Thyroid gland (tissue), 4 donors: ENCODE results near the gene CNNM3. TPM values are rescaled to one million over a fixed set of nuclear protein-coding genes. Genes with fewer than 3 reads are reported as not detected.
"Not testable (repeated sequence)": the region's sequence is repeated elsewhere in the genome, so short reads cannot be mapped to it uniquely, and the experiment has no call there.

Source experiments
- DNase-seq, 2 donors: peaks; one replicate each; pipeline ENCODE4 v3.0.0-alpha.2; 2019
- H3K27ac ChIP-seq, 3 donors: fragments of 200-600 bp; sonication (generic); 1 replicate in 2 of 3; 2 replicates in 1 of 3; pipeline ENCODE4 v1.5.1; 2016 to 2019; ENCODE audit warnings: mild to moderate bottlenecking in 1 of 3, moderate library complexity in 1 of 3
- H3K27me3 ChIP-seq: fragments of 200-600 bp; sonication (generic); one replicate; pipeline ENCODE4 v1.5.1; 2019
- H3K36me3 ChIP-seq, 2 donors: fragments of 200-600 bp; sonication (generic); one replicate each; pipeline ENCODE4 v1.5.1; 2016 to 2019
- H3K4me1 ChIP-seq, 2 donors: fragments of 200-600 bp; sonication (generic); one replicate each; pipeline ENCODE4 v1.5.1; 2017 to 2019
- H3K4me3 ChIP-seq, 3 donors: fragments of 200-600 bp; sonication (generic); replicated peaks in 1 of 3; 1 replicate in 2 of 3; 2 replicates in 1 of 3; pipeline ENCODE4 v1.5.1; 2016; ENCODE audit warnings: mild to moderate bottlenecking in 1 of 3
- H3K9me3 ChIP-seq: fragments of 200-600 bp; sonication (generic); one replicate; pipeline ENCODE4 v1.5.1; 2017
- CTCF ChIP-seq, 6 experiments: fragments of 200-600 bp in 3 of 6; fragments of 450-650 bp in 3 of 6; sonication (generic) in 3 of 6; IDR thresholded peaks; one replicate each; pipeline ENCODE4 v1.5.1; 2016 to 2019; ENCODE audit warnings: antibody characterized with exemption in 6 of 6, mild to moderate bottlenecking in 2 of 6, inconsistent platforms in 1 of 6, moderate library complexity in 1 of 6
- POLR2A ChIP-seq, 2 donors: fragments of 450-650 bp; IDR thresholded peaks; one replicate each; pipeline ENCODE4 v1.6.1; 2017; ENCODE audit warnings: antibody characterized with exemption in 2 of 2, mild to moderate bottlenecking in 2 of 2, moderate library complexity in 1 of 2
- WGBS, 2 donors: methylation state at CpG; one replicate each; pipeline ENCODE4 v1.1.5; 2017; 5-methylcytosine and 5-hydroxymethylcytosine counted together
- intact Hi-C: fragments of 100-400 bp; cut with DNase I; formaldehyde crosslinking; loops from one replicate; pipeline ENCODE4 v1.15.1; 2023
- total RNA-seq, 4 donors: library from RNA; depleted of rRNA; stranded (reverse); fragments of >200 nt; gene quantifications; one replicate each; pipeline ENCODE4 v1.2.3, GENCODE V29; 2016

CNNM3 gene
- total RNA-seq, 4 donors from 2014 or later: 18.2 to 22.8 (median 20.4) TPM

GRCh38 chr2:96802721-96803120, 13.3 kb upstream of the CNNM3 start:
- Histone ChIP-seq H3K27ac (no peak overlapping the region), H3K36me3 (no peaks in the 10 kb centered on the region), H3K27me3 (no peaks in the 10 kb centered on the region), H3K4me1 (peaks cover 3 to 4% of the 10 kb centered on the region in 2 donors), H3K4me3 (no peak overlapping the region), H3K9me3 (no peaks in the 10 kb centered on the region)
- intact Hi-C loops: loop anchor here (10.0 kb wide), 2 partner anchors 168 to 278 kb away; partner anchors contain the start of gene KANSL3
- TF ChIP-seq CTCF (IDR thresholded peaks at IDR 0.05): no peak
- TF ChIP-seq POLR2A (IDR thresholded peaks at IDR 0.05): no peak
- DNase-seq: no peak
- 91 to 94% methylated on average over 7 of the region's 7 CpGs for WGBS, 2 donors

GRCh38 chr2:96804986-96805385, 11.1 kb upstream of the CNNM3 start:
- DNase-seq: no peak
- Histone ChIP-seq H3K4me3 (no peak overlapping the region), H3K27me3 (no peaks in the 10 kb centered on the region), H3K27ac (no peak overlapping the region), H3K9me3 (no peaks in the 10 kb centered on the region), H3K36me3 (peaks cover 4 to 6% of the 10 kb centered on the region in 2 donors), H3K4me1 (peaks cover 3 to 4% of the 10 kb centered on the region in 2 donors)
- intact Hi-C loops: loop anchor here (10.0 kb wide), 2 partner anchors 170 to 280 kb away; partner anchors contain the start of gene KANSL3
- TF ChIP-seq CTCF (IDR thresholded peaks at IDR 0.05) (no peak), POLR2A (IDR thresholded peaks at IDR 0.05) (no peak)

- not testable (repeated sequence) for H3K27ac ChIP-seq, H3K9me3 ChIP-seq, H3K36me3 ChIP-seq, H3K4me1 ChIP-seq, H3K4me3 ChIP-seq, DNase-seq, H3K27me3 ChIP-seq
- intact Hi-C loops: loop anchor here (10.0 kb wide), 2 partner anchors 171 to 281 kb away; partner anchors contain the start of gene KANSL3
- 91 to 95% methylated on average over 6 to 8 of the region's 20 CpGs for whole genome bisulfite sequencing, 2 donors
These were observed 10.1 kb upstream of the CNNM3 start for GRCh38 chr2:96805946-96806345.

GRCh38 chr2:96806468-96807126, 9.5 kb upstream of the CNNM3 start:
- Histone ChIP-seq H3K36me3 (peaks cover 6 to 7% of the 10 kb centered on the region in 2 donors), H3K4me3 (no peak overlapping the region), H3K27me3 (no peaks in the 10 kb centered on the region), H3K27ac (no peak overlapping the region), H3K9me3 (no peaks in the 10 kb centered on the region), H3K4me1 (no peaks in the 10 kb centered on the region)
- no peak for TF ChIP-seq POLR2A (IDR thresholded peaks at IDR 0.05)
- intact Hi-C loops: loop anchor here (10.0 kb wide), 2 partner anchors 172 to 282 kb away; partner anchors contain the start of gene KANSL3
- WGBS, 2 donors: 84 to 85% methylated on average over 23 of the region's 23 CpGs
- DNase-seq: no peak

- H3K4me1 ChIP-seq: no peaks in the 10 kb centered on the region
- H3K36me3 ChIP-seq: peaks cover 6 to 7% of the 10 kb centered on the region in 2 donors
- intact Hi-C loops: loop anchor here (10.0 kb wide), 2 partner anchors 172 to 282 kb away; partner anchors contain the start of gene KANSL3
- H3K4me3 ChIP-seq: no peak overlapping the region
- H3K27ac ChIP-seq: no peak overlapping the region
- no peaks in the 10 kb centered on the region for H3K9me3 ChIP-seq
- H3K27me3 ChIP-seq: no peaks in the 10 kb centered on the region
- TF ChIP-seq CTCF (IDR thresholded peaks at IDR 0.05) (no peak), POLR2A (IDR thresholded peaks at IDR 0.05) (no peak)
- no peak for DNase-seq
- 87 to 88% methylated on average over 10 of the region's 10 CpGs for WGBS, 2 donors
These were observed 9.0 kb upstream of the CNNM3 start for GRCh38 chr2:96807127-96807471.

- Histone ChIP-seq H3K27ac (no peak overlapping the region), H3K4me3 (no peak overlapping the region), H3K27me3 (no peaks in the 10 kb centered on the region), H3K9me3 (no peaks in the 10 kb centered on the region), H3K4me1 (no peaks in the 10 kb centered on the region), H3K36me3 (peaks cover 6 to 7% of the 10 kb centered on the region in 2 donors)
- DNase-seq: no peak
- TF ChIP-seq CTCF (IDR thresholded peaks at IDR 0.05) (no peak), POLR2A (IDR thresholded peaks at IDR 0.05) (no peak)
- WGBS, 2 donors: 85 to 87% methylated on average over 10 of the region's 10 CpGs
- intact Hi-C loops: loop anchor here (10.0 kb wide), 2 partner anchors 174 to 284 kb away; partner anchors contain the start of gene KANSL3
These were observed 7.8 kb upstream of the CNNM3 start for GRCh38 chr2:96808176-96808837.
